HepG2 (cell line): Measurements from ENCODE around the gene NFIC. TPM values are rescaled to one million over a fixed set of nuclear protein-coding genes. Genes with fewer than 3 reads are reported as not detected.

ENCODE experiments used
- ELF1 ChIP-seq: sonication (generic); formaldehyde crosslinking; IDR thresholded peaks from 2 replicates; pipeline ENCODE4 v1.4.0; 2020; ENCODE audit warnings: missing genetic modification reagents
- FOXK1 ChIP-seq: sonication (generic); formaldehyde crosslinking; IDR thresholded peaks from 2 replicates; pipeline ENCODE4 v1.4.0; 2020; ENCODE audit warnings: low read depth, missing genetic modification reagents, borderline replicate concordance
- FOXP4 ChIP-seq: sonication (generic); formaldehyde crosslinking; IDR thresholded peaks from 2 replicates; pipeline ENCODE4 v1.4.0; 2020; ENCODE audit warnings: missing genetic modification reagents
- GTF3A ChIP-seq: sonication (generic); formaldehyde crosslinking; conservative IDR thresholded peaks from 2 replicates; pipeline ENCODE4 v1.4.0; 2020; ENCODE audit warnings: mild to moderate bottlenecking, missing genetic modification reagents
- HDAC6 ChIP-seq: fragments of 200-600 bp; sonication (generic); IDR thresholded peaks from 2 replicates; pipeline ENCODE4 v1.7.0; 2017; ENCODE audit warnings: mild to moderate bottlenecking, antibody characterized with exemption, low read length, low read depth
- HNF1A ChIP-seq, 2 experiments: sonication (generic) in 1 of 2; formaldehyde crosslinking in 1 of 2; IDR thresholded peaks; 2 replicates each; pipeline versions ENCODE4 v1.4.0 to v1.6.1; 2016 to 2020; ENCODE audit warnings: borderline replicate concordance in 1 of 2, low read depth in 1 of 2, mild to moderate bottlenecking in 1 of 2, missing genetic modification reagents in 1 of 2
- HNRNPUL1 ChIP-seq: fragments of 200-400 bp; formaldehyde crosslinking; IDR thresholded peaks from 2 replicates; pipeline ENCODE4 v1.6.1; 2017; ENCODE audit warnings: low read depth, mild to moderate bottlenecking, low read length, moderate library complexity
- MAF1 ChIP-seq: sonication (generic); formaldehyde crosslinking; IDR thresholded peaks from 2 replicates; pipeline ENCODE4 v1.5.0; 2020; ENCODE audit warnings: missing genetic modification reagents, borderline replicate concordance
- RFX1 ChIP-seq: fragments of 450-650 bp; IDR thresholded peaks from 2 replicates; pipeline ENCODE4 v1.6.1; 2017
- TEF ChIP-seq: sonication (generic); formaldehyde crosslinking; IDR thresholded peaks from 2 replicates; pipeline ENCODE4 v1.5.0; 2020; ENCODE audit warnings: missing genetic modification reagents
- ZC3H4 ChIP-seq: sonication (generic); formaldehyde crosslinking; IDR thresholded peaks from 2 replicates; pipeline ENCODE4 v1.4.0; 2020; ENCODE audit warnings: missing genetic modification reagents, borderline replicate concordance
- ZNF101 ChIP-seq: sonication (generic); formaldehyde crosslinking; IDR thresholded peaks from 2 replicates; pipeline ENCODE4 v1.4.0; 2020; ENCODE audit warnings: mild to moderate bottlenecking, low read depth, missing genetic modification reagents, borderline replicate concordance
- ZNF207 ChIP-seq: fragments of 450-650 bp; IDR thresholded peaks from 2 replicates; pipeline ENCODE4 v1.6.1; 2016; ENCODE audit warnings: antibody characterized with exemption, borderline replicate concordance
- ZNF362 ChIP-seq: sonication (generic); formaldehyde crosslinking; IDR thresholded peaks from 2 replicates; pipeline ENCODE4 v1.4.0; 2020; ENCODE audit warnings: missing genetic modification reagents, mild to moderate bottlenecking, borderline replicate concordance
- ZNF44 ChIP-seq: sonication (generic); formaldehyde crosslinking; IDR thresholded peaks from 2 replicates; pipeline ENCODE4 v1.5.1; 2020; ENCODE audit warnings: mild to moderate bottlenecking, missing genetic modification reagents
- ZNF567 ChIP-seq: sonication (generic); formaldehyde crosslinking; IDR thresholded peaks from 2 replicates; pipeline ENCODE4 v1.8.1; 2023; ENCODE audit warnings: mild to moderate bottlenecking, missing genetic modification reagents, borderline replicate concordance
- ZNF703 ChIP-seq: sonication (generic); formaldehyde crosslinking; IDR thresholded peaks from 2 replicates; pipeline ENCODE4 v1.5.1; 2020; ENCODE audit warnings: missing genetic modification reagents, mild to moderate bottlenecking, moderate library complexity, borderline replicate concordance
- ZNF766 ChIP-seq: sonication (generic); formaldehyde crosslinking; IDR thresholded peaks from 2 replicates; pipeline ENCODE4 v1.5.0; 2020; ENCODE audit warnings: missing genetic modification reagents, borderline replicate concordance
- ZNF784 ChIP-seq: sonication (generic); formaldehyde crosslinking; IDR thresholded peaks from 2 replicates; pipeline ENCODE4 v1.5.1; 2020; ENCODE audit warnings: missing genetic modification reagents, mild to moderate bottlenecking, borderline replicate concordance
- polyA plus RNA-seq, 8 experiments: library from polyadenylated mRNA; depleted of rRNA in 3 of 8; stranded (reverse) in 7 of 8; unstranded in 1 of 8; fragments of >200 nt; fragmentation: Illumina TruSeq in 4 of 8; extraction: Trizol in 4 of 8; gene quantifications; 2 replicates each; pipeline versions ENCODE4 v1.2.1 to v1.2.3, GENCODE V29; 2011 to 2016; ENCODE audit warnings: low read depth in 4 of 8, missing spikeins in 1 of 8, mixed read lengths in 1 of 8; ENCODE audit not compliant: insufficient read depth in 1 of 8
- total RNA-seq, 5 experiments: library from RNA; depleted of rRNA; stranded (reverse); fragments of >200 nt; fragmentation: Illumina TruSeq; extraction: Trizol; gene quantifications; 2 replicates each; pipeline ENCODE4 v1.2.3, GENCODE V29; 2016; ENCODE audit warnings: low read depth in 1 of 5

The NFIC gene
- total and polyA plus RNA-seq, 2 of the 13 experiments (the other 11 are each of a cell fraction or from before 2014, with no cell fraction given) = 1.3 to 2.5 TPM

GRCh38 chr19:3481241-3482090, 115.1 kb downstream of the NFIC start (continued):
- TF ChIP-seq ZNF567 (CRISPR knock-in tag) (no peak), ZNF703 (CRISPR knock-in tag) (no peak; the same call in 1 of the 2 replicates), ZNF784 (0 out of 2 replicates have a peak, but pooled peaks have one; percentile 77), ZNF207 (no peak), HDAC6 (no peak), RFX1 (no peak), HNRNPUL1 (no peak), ZNF44 (0 out of 2 replicates have a peak, but pooled peaks have one; percentile 70), ZNF101 (CRISPR knock-in tag) (no peak), TEF (CRISPR knock-in tag) (no peak; the same call in 1 of the 2 replicates), HNF1A (IDR thresholded peaks at IDR 0.05; ENCODE audit: low read depth) (no peak), HNF1A (CRISPR knock-in tag; IDR thresholded peaks at IDR 0.05; ENCODE audit: borderline replicate concordance) (peak; percentile 43; the same call in 1 of the 2 replicates), ZNF766 (CRISPR knock-in tag) (no peak; the same call in 1 of the 2 replicates), FOXP4 (CRISPR knock-in tag) (no peak), ZNF362 (no peak), FOXK1 (no peak), MAF1 (CRISPR knock-in tag) (no peak), ELF1 (CRISPR knock-in tag) (no peak), ZC3H4 (CRISPR knock-in tag) (no peak), GTF3A (CRISPR knock-in tag) (no peak)
